HG02571 (cell line): ENCODE data around the gene DPRX.

ENCODE experiments used
- ATAC-seq: cut with Tn5 transposase; IDR thresholded peaks from one replicate; pipeline ENCODE4 v1.9.1; 2021; ENCODE audit warnings: mild to moderate bottlenecking, moderate library complexity; ENCODE audit not compliant: unreplicated experiment

Gene DPRX, protein sequence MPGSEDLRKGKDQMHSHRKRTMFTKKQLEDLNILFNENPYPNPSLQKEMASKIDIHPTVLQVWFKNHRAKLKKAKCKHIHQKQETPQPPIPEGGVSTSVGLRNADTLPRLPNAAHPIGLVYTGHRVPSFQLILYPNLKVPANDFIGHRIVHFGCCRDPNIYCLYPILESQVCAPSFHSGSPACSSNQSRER

DNA sequence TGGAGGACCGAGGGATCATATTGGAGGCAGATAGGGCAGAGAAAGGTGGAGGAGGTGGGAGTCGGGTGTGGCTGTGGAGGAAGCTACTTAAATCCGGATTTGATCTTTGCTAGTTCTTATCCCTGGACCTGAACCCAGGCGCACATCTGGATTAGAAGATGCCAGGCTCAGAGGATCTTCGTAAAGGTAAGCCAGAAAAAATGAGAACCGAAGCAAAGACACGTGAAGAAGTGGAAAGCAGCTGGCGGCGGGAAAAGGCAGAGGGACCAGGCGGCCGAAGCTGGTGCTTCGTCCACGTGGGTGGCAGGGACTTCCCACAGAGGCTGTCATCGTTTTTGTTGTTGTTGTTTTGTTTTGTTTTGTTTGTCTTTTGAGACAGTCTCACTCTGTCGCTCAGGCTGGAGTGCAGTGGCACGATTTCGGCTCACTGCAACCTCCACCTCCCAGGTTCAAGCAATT is at the start of gene DPRX:
Gene DPRX (plus strand): TSS at position 51 of the 459 bp plus-strand sequence. CDS start 108 bp downstream, at position 159.
- ATAC-seq, result no peak

DNA sequence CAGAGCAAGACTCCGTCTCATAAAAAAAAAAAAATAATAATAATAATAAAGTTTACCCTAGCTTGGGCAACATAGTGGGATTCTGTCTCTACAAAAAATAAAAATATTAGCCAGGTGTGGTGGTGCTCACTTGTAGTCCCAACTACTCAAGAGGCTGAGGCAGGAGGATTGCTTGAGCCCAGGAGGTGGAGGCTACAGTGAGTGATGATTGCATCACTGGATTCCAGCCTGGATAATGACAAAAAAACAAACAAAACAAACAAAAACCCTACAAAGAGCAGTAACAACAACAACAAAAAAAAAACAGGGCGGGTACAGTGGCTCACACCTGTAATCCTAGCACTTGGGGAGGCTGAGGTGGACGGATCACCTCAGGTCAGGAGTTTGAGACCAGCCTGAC is 48.6 kb upstream of the DPRX start:
- no peak for ATAC-seq

DNA sequence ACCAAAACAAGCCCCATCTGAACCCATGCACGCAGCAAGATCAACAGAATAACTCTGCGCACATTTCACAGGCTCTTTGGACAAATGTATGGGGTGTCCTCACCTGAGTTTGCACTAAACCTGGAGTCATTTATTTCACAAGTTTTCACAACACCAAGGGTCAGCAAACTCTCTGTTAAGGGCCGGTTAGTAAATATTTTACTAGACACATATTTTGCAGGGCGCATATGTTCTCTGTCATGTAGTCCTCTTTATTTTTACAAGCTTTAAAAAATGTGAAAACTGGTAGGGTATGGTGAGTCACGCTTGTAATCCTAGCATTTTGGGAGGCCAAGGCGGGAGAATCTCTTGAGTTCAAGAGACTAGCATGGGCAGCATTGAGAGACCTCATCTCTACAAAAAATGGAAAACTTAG is 45.5 kb upstream of the DPRX start:
- ATAC-seq, result no peak

DNA sequence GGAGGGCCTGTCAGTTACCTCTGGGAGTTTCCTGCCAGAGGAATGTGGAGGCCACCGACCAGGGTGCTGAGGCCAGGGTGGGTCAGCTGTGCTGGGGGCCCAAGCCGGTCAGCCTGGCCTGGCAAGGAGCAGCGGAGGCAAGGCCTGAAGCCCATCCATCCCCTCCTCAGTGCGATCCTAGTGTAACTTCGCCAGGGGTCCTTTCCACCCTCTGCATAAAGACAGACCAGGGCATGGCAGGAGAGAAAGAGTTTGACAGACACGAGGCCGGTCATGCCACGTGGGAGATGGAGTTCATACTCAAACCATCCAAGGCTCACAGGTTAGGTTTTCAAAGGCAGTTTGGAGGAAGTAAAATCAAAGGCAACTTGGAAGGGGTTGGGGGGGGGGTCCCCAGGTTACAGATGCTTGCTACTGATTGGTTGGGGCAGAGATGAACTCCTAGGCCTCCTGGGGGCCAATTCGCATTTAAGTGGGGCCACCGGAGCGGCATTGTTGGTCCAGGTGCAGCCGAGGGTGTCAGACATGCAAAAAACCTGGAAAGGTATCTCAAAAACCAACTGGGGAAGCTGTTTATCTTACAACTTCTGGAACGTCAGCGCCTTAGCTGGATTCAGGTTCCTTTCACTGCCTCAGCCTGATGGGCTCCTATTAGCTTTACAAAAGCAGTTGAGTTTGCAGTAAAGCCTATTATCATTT is 36.8 kb upstream of the DPRX start:
- no peak for ATAC-seq

DNA sequence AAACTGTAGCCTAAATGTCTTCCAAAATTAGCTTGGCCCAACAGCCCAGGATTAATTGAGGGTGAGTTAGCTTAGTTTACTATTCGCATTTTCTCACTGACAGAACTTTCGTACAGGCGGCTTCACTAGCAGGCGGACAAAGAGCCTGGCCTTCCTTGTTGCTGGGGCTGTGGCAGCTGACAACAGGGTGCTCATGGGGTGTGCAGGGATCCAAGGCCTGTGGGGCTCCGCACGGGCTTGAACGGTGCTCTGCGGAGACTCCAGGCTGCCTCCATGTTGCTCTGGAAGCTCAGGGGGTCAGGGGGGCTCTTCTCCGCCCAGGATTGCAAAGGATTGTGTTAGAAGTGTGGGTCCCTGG is 36.3 kb upstream of the DPRX start:
- no peak for ATAC-seq

DNA sequence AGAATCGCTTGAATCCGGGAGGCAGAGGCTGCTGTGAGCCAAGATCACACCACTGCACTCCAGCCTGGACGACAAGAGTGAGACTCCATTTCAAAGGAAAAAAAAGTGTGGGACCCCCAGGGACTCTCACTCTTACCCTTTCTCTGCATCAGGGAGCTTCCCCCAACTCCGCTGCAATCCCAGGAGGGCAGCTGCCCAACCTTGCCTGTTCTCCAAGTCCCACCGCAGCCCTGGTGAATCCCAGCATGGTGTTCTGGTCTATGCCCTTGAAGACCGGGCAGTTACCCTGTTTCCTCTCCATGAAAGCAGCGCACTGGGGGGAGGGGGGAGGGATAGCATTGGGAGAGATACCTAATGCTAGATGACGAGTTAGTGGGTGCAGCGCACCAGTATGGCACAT is 35.7 kb upstream of the DPRX start:
- ATAC-seq, result no peak

DNA sequence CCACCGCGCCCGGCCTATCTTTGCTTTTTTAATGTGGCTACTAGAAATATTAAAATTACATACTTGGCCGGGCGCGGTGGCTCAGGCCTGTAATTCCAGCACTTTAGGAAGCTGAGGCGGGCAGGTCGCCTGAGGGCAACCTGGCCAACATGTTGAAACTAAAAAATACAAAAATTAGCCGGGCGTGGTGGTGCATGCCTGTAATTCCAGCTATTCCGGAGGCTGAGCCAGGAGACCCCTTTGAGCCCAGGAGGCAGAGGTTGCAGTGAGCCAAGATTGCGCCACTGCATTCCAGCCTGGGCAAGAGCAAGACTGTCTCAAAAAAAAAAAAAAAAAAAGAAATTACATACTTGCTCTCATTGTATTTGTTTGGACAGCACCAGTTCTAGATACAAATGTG is 34.8 kb upstream of the DPRX start:
- ATAC-seq, result no peak

DNA sequence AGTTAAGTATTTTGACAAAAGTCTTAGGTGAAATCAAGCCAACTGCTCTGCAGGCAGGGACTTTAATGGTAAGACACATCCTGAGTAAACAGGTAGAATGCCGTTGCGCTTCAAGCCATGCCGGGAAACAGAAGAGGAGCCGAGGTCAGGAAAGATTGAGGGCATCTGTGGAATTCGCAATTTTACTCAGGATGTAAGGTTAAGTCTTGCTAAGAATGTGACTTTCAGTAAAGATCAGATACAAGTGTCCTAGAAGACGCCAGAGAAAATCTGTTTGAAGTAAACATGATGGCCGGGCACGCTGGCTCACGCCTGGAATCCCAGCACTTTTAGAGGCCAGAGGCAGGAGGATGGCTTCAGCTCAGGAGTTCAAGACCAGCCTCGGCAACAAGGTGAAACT is 33.4 kb upstream of the DPRX start:
- ATAC-seq, result no peak

DNA sequence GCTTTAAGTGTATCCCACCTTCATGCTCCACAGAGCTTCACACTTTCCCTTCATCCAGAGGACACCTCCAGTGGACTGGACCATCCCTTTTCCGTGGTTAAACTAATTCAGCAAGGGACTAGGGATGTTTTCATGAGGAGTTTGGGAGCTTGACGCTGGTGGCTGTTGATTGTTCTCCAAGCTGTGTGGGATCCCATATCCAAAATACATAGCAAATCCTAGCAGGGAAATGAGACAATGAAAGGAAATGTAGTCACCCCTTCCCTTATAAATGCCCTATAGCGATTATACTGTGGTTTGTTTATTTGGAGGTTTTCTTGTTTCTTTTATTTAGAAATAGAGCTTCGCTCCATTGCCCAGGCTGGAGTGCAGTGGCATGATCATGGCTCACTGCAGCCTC is 31.6 kb upstream of the DPRX start:
- no peak for ATAC-seq

DNA sequence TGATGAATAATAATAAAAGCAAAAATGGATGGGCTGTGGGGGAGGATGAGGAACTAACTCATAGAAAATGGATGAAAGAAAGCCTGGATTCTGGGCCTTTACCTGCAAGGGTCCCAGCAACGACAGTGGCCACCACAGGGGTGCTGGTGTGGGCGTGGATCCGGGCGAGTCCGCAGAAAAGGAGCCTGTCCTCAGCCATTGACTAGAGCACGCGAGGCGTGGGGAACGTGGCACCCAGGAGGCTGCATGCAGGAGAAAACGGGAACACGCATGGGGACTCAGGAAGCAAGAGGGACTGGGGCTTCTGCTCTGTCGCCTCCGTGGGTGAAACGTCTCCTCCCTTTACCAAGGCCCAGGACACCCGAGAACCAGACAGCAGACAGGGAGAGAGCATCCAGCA is 25.8 kb upstream of the DPRX start:
- ATAC-seq, result no peak

DNA sequence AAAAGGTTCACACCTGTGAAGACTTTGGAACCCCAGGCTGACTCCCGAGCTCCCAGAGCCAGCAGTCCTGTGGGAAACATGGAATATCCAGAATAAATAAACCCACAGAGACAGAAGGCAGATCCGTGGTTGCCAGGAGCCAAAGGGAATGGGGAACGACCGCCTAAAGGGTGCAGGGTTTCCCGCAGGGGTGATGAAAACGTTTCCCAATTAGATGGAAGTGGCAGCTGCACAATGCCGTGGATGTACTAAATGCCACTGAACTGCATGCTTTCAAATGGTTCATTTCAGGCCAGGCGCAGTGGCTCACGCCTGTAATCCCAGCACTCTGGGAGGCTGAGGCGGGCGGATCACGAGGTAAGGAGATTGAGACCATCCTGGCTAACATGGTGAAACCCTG is 23.4 kb upstream of the DPRX start:
- ATAC-seq, result no peak

DNA sequence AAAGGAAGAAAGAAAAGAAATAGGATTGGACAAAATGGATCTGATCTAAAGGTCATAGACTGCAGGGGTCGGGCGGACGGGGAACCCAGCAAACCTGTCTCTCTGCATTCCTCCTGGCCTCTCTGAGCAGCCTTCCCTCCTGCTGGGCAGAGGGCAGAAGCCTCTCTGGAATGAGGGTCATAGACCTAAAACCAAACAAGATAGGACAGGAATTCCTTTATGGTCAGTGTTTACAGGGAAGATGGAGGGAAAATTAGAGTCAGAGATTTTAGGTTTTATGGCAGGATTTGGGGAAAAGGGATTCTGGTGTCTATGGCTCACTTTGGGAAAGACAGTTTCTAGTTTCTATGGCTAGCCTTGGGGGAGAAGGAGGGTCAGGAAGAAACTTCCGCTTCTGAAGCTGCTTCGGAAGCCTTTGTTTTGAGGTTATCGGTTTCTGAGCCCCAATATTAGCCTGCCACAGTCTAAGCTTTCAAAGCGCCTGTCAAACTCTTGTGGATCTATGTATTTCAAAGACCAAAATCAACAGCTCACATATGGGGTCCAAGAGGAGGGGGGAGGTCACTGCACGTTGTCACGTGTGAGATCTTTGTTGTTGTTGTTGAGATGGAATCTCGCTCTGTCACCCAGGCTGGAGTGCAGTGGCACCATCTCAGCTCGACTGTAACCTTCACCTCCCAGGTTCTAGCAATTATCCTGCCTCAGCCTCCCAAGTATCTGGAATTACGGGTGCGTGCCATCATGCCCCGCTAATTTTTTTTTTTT is 18.9 kb upstream of the DPRX start:
- ATAC-seq, result no peak

DNA sequence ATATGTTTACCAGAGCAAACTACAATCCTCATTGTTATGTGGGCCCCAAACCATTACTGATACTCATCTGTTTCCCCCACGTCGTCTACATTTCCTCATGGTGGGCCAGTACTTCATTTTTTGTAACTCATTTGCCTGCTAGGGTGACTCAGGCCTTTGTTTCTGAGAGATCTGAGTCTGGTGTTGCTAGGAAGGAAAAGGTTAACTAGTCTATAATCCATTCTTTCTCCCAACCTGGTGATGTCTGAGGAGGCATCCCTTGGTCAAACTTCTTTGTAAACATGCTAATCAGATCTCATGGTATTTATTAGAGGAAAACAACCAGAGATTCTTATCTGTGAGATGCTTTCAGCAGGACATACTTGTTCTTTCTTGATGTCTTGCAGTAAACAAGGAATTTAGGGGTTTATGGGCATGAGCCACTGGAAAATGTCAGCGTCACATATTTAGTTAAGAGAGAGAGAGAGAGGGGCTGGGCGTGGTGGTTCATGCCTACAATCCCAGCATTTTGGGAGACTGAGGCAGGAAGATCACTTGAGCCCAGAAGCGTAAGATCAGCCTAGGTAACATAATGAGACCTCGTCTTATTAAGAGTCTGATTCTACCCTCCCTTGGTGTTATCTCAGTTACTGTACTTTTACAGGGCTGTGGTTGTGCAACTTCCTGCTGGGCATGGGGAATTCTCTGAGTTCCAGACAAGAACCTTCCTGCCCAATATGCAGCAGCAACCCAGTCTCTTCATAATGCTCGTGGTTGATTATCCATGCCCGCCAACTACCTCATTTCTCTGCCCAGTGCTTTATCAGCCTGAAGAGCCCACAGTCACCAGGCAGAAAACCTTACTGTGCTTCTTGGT is 9.7 kb upstream of the DPRX start:
- ATAC-seq, result no peak

DNA sequence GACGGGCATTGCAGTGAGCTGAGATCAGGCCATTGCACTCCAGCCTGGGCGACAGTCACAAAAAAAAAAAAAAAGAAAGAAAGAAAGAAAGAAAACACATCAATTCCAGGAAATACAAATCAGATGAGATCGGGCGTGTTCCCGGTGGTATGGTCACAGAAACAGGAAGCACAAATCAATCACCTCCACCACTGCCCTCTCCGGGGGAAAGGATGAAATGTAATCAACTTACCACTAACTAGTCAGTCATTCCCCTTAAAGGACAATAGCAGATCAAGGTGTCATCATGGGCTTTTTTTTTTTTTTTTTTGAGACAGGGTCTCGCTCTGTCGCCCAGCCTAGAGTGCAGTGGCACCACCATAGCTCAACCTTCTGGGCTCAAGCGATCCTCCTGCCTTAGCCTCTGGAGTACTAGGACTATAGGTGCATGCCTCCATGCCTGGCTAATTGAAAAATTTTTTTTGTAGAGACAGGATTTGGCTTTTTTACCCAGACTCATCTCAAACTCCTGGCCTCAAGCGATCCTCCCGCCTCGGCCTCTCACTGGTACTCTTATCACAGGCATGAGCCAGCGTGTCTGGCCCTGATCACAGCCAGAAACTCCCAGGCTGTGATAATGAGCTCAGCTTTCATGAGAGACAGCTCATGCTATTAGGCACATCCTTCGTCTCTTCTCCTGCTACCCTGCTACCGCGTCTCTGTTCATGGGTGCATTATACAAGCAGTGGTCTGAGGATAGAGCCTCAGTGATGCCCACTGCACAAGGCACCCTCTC is 6.8 kb upstream of the DPRX start:
- ATAC-seq, result no peak

DNA sequence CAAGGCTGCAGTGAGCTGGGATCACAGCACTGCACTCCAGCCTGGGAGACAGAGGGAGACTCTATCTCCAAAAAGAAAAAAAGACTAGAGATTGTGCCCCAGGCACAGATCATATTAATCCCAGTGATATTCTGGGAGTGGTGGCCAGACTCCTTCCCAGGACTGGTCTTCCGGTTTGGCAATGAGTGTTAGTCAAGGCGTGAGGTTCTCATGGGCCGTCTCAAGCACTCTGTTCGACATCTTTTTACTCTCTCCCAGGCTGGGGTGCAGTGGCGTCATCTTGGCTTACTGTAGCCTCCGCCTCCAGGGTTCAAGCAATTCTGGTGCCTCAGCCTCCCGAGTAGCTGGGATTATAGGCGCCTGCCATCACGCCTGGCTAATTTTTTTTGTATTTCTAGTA is 5.3 kb upstream of the DPRX start:
- ATAC-seq, result no peak

DNA sequence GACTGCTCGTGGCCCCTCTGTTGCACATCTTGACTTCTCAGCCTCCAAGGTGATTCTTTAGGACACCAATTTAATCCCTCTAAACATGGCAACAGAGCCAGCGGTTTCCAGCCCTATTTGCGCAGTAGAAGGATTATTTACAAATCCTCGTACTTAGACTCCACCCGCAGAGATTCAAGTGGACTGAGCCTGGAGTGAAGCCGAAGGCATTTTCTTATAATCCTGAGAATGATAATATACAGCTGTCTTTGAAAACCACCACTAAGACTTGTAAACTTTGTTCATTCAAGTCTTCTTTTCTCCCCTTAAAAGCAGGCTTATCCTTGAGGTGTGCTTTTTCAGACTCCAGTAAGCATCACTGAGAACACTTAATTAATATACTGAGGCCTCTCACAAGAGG is 4.8 kb upstream of the DPRX start:
- ATAC-seq, result no peak

DNA sequence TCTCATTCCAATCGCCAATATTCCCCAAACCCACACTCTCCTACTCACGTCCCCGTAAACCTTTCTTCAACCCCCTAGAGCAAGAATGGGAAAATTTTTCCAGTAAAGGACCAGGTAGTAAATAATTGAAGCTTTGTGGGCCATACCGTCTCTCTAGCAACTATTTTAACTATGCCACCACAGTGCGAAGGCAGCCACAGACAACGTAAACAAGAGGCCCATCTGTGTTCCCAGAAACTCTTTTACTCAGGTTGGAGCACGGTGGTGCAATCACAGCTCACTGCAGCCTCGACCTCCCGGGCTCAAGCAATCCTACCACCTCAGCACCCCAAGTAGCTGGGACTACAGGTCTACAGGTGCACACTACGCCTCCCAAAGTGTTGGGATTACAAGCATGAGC is 3.0 kb downstream of the DPRX start:
- ATAC-seq, result no peak

DNA sequence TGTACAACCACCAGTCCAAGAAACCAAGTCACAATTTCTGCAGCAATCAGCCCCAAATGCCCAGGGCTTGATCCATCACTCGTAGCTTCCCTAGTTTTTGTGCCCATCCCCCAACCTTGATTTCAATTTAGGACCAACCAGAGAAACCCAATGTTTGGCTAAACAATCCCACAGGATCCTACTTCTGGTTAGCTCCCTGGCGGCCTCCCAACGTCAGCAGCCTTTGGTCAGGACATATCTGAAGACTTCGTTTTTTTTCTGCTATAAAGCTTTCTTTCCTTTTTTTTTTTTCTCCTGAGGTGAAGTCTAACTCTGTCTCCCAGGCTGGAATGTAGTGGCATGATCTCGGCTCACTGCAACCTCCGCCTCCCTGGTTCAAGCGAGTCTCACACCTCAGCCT is 7.7 kb downstream of the DPRX start:
- no peak for ATAC-seq

DNA sequence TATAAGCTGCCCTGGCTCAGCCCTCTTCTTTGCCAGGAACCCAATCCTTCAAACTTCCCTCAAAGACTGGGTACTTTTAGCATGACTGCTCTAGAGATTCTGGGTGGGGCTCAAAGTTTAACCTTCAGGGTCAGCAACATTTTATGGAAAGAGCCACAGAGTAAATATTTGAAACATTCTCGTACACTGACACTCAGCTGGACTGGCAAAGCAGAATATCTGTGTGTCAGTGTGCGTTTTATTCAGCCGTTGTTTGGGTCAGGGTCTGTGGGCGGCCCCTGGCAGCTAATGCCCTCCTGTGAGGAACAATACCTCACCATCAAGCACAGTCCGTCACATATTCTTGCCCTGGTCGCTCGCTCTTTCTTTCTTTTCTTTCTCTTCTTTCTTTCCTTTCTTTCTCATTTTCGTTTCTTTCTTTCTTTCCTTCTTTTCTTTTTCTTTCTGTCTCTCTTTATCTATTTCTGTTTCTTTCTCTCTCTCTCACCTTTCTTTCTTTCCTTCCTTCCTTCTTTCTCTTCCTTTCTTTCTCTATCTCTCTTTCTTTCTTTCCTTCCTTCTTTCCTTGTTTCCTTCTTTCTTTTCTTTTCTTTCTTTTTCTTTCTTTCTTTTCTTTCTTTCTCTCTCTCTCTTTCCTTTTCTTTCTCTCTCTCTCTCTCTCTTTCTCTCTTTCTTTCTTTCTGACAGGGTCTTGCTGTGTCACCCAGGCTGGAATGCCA is 10.7 kb downstream of the DPRX start:
- ATAC-seq, result no peak
